Measurements from ENCODE around the gene UBE2R2. TPM values are rescaled to one million over a fixed set of nuclear protein-coding genes. Genes with fewer than 3 reads are reported as not detected.

Gene UBE2R2
- total RNA-seq, 3 donors from 2014 or later = 21.2 to 35.0 (median 22.6) TPM

DNA sequence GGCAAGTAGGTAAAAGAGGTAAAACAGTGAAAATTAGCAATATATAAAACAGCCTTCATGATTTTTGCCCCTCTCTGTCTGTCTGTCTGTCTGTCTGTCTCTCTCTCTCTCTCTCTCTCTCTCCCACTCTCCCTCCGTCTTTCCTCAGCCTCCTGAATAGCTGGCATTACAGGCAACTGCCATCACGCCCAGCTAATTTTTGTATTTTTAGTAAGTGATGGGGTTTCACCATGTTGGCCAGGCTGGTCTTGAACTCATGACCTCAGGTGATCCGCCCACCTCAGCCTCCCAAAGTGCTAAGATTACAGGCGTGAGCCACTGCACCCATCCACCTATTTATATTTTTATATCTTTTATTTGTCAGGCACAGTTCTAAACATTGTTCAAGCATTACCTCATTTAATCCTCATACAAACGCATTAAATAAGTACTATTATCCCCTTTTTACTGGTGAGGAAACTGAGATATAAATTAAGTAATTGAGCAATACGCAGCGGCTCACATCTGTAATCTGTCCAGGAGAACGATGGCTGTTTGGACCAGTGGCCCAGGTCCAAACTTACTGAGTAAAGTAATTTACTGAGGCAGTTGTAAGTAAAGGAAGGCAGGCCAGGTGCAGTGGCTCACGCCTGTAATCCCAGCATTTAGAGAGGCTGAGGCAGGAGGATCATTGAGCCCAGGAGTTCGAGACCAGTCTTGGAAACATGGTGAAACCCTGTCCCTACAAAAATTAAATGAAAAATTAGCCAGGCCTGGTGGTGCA lies 60.9 kb downstream of the UBE2R2 start:
- no peaks in the 10 kb centered on the region for H3K36me3 ChIP-seq
- DNase-seq (ENCODE audit: low spot score in 2 of 2) = no peak
- no peaks in the 10 kb centered on the region for H3K27me3 ChIP-seq
- no peaks in the 10 kb centered on the region for H3K4me1 ChIP-seq
- H3K9me3 ChIP-seq = no peaks in the 10 kb centered on the region
- TF ChIP-seq POLR2A (IDR thresholded peaks at IDR 0.05) = no peak
- TF ChIP-seq, protein P1, sequence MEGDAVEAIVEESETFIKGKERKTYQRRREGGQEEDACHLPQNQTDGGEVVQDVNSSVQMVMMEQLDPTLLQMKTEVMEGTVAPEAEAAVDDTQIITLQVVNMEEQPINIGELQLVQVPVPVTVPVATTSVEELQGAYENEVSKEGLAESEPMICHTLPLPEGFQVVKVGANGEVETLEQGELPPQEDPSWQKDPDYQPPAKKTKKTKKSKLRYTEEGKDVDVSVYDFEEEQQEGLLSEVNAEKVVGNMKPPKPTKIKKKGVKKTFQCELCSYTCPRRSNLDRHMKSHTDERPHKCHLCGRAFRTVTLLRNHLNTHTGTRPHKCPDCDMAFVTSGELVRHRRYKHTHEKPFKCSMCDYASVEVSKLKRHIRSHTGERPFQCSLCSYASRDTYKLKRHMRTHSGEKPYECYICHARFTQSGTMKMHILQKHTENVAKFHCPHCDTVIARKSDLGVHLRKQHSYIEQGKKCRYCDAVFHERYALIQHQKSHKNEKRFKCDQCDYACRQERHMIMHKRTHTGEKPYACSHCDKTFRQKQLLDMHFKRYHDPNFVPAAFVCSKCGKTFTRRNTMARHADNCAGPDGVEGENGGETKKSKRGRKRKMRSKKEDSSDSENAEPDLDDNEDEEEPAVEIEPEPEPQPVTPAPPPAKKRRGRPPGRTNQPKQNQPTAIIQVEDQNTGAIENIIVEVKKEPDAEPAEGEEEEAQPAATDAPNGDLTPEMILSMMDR (IDR thresholded peaks at IDR 0.05) = no peak
- no peak for TF ChIP-seq POLR2AphosphoS5 (IDR thresholded peaks at IDR 0.05)
- intact Hi-C loops (cut with DNase I; ENCODE audit: low total_unique reads) = no loop called here
- H3K4me3 ChIP-seq = no peak overlapping the region
- no peak overlapping the region for H3K27ac ChIP-seq

DNA sequence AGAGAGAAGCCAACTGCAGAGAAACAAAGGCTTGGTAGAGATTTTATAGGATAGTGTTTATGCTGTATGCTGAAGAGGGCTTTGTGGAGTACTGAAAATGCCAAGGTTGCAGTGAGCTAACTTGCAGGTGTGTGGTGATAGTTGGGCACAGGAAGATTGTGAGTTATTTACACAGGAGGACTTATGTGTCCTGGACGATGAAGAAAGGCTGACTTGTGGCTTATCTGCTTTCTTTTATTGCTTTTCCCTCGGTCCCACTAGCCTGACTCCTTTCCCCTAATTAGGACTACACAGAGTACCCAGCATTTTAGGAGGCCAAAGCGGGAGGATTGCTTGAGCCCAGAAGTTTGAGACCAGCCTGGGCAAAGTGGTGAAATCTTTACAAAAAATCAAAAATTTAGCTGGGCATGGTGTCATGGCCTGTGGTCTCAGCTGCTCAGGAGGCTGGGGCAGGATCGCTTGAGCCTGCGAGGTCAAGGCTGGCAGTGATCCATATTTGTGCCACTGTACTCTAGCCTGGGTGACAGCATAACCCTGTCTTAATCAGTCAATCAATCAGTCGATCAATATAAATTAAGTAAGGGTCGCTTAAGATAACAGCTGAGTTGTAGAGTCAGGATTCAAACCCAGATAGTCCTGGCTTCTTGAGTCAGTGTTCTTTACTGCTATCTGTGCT lies 61.9 kb downstream of the UBE2R2 start:
- DNase-seq (ENCODE audit: low spot score in 2 of 2) = no peak
- H3K27ac ChIP-seq = no peak overlapping the region
- H3K27me3 ChIP-seq = no peaks in the 10 kb centered on the region
- H3K36me3 ChIP-seq = no peaks in the 10 kb centered on the region
- no peak for TF ChIP-seq POLR2A (IDR thresholded peaks at IDR 0.05)
- TF ChIP-seq, protein P1 (IDR thresholded peaks at IDR 0.05) = no peak
- TF ChIP-seq POLR2AphosphoS5 (IDR thresholded peaks at IDR 0.05) = no peak
- no peaks in the 10 kb centered on the region for H3K4me1 ChIP-seq
- intact Hi-C loops (cut with DNase I; ENCODE audit: low total_unique reads) = no loop called here
- no peak overlapping the region for H3K4me3 ChIP-seq
- H3K9me3 ChIP-seq = no peaks in the 10 kb centered on the region

DNA sequence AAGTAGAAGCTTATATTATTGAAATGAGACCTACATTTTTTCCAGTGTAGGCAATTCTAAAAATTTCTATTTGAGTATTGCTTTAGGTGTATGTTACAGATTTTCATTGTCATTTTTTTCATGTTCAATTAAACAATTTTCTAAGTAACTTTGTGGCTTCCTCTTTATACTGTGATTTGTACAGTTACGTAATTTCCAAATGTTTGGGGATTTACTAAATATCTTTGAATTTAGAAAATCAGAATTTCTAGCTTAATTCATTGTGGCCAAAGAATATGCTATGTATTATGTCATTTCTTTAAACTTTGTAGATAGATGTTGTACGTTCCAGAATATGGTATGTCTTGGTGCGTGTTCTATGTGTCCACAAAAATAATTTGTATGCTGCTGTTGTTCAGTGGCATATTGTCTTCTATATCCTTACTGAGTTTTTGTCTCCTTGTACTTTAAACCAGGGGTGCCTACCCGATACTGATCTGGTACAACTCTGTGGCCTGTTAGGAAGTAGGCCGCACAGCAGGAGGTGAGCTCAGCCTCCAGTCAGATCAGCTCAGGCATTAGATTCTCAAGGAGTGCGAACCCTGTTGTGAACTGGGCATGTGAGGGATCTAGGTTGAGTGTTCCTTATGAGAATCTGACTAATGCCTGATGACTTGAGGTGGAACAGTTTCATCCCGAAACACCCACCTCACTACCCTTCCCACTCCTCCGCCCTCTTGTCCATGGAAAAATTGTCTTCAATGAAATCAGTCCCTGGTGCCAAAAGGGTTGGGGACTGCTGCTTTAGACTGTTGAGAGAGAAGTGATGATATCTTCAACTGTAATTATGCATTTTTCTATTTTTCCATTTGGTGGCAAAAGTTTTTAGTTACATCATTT lies 63.5 kb downstream of the UBE2R2 start:
- intact Hi-C loops (cut with DNase I; ENCODE audit: low total_unique reads) = no loop called here
- peaks cover 0 to 5% of the 10 kb centered on the region in 2 donors for H3K4me1 ChIP-seq
- no peaks in the 10 kb centered on the region for H3K27me3 ChIP-seq

GRCh38 chr9:33881635-33882034 lies 64.7 kb downstream of the UBE2R2 start:
- DNase-seq (ENCODE audit: low spot score in 2 of 2) = no peak
- Histone ChIP-seq H3K4me1 (peaks cover 0 to 5% of the 10 kb centered on the region in 2 donors), H3K9me3 (no peaks in the 10 kb centered on the region), H3K36me3 (no peaks in the 10 kb centered on the region), H3K27ac (no peak overlapping the region), H3K4me3 (no peak overlapping the region), H3K27me3 (no peaks in the 10 kb centered on the region)
- intact Hi-C loops (cut with DNase I; ENCODE audit: low total_unique reads) = no loop called here
- TF ChIP-seq, protein P1 (IDR thresholded peaks at IDR 0.05) = no peak
- TF ChIP-seq POLR2A (IDR thresholded peaks at IDR 0.05) (no peak), POLR2AphosphoS5 (IDR thresholded peaks at IDR 0.05) (no peak)

More for the DNA sequence above, 63.5 kb downstream of the UBE2R2 start:
- Histone ChIP-seq H3K27ac (no peak overlapping the region), H3K9me3 (no peaks in the 10 kb centered on the region), H3K4me3 (no peak overlapping the region), H3K36me3 (no peaks in the 10 kb centered on the region)
- no peak for DNase-seq (ENCODE audit: low spot score in 2 of 2)
- TF ChIP-seq POLR2AphosphoS5 (IDR thresholded peaks at IDR 0.05) = no peak
- TF ChIP-seq, protein P1 (IDR thresholded peaks at IDR 0.05) = no peak
- no peak for TF ChIP-seq POLR2A (IDR thresholded peaks at IDR 0.05)

All from breast epithelium (tissue), 4 donors.